OCI-LY7 (cell line): ENCODE data around the gene FA2H.

ENCODE experiments used
- EZH2phosphoT487 ChIP-seq: fragments of 200-600 bp; sonication (generic); IDR thresholded peaks from 2 replicates; pipeline ENCODE4 v1.6.1; 2018; ENCODE audit warnings: low read depth, borderline replicate concordance, mild to moderate bottlenecking, mixed run types, antibody characterized with exemption, low read length, moderate library complexity, mixed read lengths
- TF ChIP-seq, protein P1 (sequence below): fragments of 200-600 bp; sonication (generic); conservative IDR thresholded peaks from 2 replicates; pipeline ENCODE4 v1.5.1; 2014; ENCODE audit warnings: mild to moderate bottlenecking, antibody characterized with exemption, low read length, moderate library complexity, mixed read lengths

DNA sequence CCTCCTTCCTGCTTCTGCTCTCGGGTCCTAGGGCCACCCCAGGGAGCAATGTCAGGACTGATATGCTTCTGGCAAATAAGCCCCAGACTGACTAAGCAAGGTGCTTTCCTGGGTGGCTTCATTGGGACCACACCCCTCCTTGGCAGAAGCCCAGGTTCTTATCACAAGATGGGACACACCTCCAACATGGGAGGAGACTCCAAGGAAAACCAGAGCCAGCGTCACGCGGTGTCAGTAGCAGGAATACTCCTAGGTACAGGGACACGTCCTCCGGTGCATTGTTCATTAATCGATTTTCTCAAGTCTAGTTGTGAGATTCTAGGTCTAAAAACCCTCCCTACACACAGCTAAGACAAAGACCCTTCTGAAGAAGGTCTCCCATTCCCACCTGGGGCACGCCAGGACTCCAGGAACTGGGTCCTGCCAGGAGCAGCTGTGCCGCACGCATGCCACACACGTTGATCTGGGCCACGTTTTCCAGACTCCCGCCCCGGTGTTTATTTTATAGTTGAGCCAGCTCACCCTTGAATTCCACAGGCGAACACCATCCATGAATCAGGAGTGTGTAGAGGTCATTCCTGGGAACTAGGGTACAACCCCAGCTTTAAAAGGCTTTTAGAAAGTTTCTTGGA is 30.8 kb downstream of the FA2H start:
- TF ChIP-seq, protein P1, sequence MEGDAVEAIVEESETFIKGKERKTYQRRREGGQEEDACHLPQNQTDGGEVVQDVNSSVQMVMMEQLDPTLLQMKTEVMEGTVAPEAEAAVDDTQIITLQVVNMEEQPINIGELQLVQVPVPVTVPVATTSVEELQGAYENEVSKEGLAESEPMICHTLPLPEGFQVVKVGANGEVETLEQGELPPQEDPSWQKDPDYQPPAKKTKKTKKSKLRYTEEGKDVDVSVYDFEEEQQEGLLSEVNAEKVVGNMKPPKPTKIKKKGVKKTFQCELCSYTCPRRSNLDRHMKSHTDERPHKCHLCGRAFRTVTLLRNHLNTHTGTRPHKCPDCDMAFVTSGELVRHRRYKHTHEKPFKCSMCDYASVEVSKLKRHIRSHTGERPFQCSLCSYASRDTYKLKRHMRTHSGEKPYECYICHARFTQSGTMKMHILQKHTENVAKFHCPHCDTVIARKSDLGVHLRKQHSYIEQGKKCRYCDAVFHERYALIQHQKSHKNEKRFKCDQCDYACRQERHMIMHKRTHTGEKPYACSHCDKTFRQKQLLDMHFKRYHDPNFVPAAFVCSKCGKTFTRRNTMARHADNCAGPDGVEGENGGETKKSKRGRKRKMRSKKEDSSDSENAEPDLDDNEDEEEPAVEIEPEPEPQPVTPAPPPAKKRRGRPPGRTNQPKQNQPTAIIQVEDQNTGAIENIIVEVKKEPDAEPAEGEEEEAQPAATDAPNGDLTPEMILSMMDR, result no peak
- TF ChIP-seq EZH2phosphoT487, result no peak
